OCI-LY1 (cell line): ENCODE data around the gene KCNC4.

ENCODE experiments used
- H2AFZ ChIP-seq: fragments of 200-600 bp; sonication (generic), shearing (Covaris generic); 2 replicates; pipeline ENCODE4 v1.6.0; 2014; ENCODE audit warnings: antibody characterized with exemption, mild to moderate bottlenecking, low read length
- H3F3A ChIP-seq: fragments of 200-600 bp; sonication (generic), shearing (Covaris generic); 2 replicates; pipeline ENCODE4 v1.6.0; 2014; ENCODE audit warnings: mild to moderate bottlenecking, antibody characterized with exemption, low read length, moderate library complexity; ENCODE audit not compliant: insufficient read depth
- H3K27ac ChIP-seq: fragments of 200-600 bp; sonication (generic); 2 replicates; pipeline ENCODE4 v1.5.1; 2014; ENCODE audit warnings: low read length, mixed run types, mild to moderate bottlenecking, low read depth; ENCODE audit not compliant: poor library complexity, severe bottlenecking
- H3K27me3 ChIP-seq: fragments of 200-600 bp; sonication (generic); 2 replicates; pipeline ENCODE4 v1.6.0; 2014; ENCODE audit warnings: antibody characterized with exemption, mild to moderate bottlenecking, low read length, moderate library complexity; ENCODE audit not compliant: insufficient read depth
- H3K36me3 ChIP-seq: fragments of 200-600 bp; sonication (generic); 2 replicates; pipeline ENCODE4 v1.6.1; 2014; ENCODE audit warnings: mild to moderate bottlenecking, antibody characterized with exemption, low read length, moderate library complexity, mixed read lengths; ENCODE audit not compliant: insufficient read depth
- H3K4me1 ChIP-seq: fragments of 200-600 bp; sonication (generic); 2 replicates; pipeline ENCODE4 v1.5.1; 2014; ENCODE audit warnings: mild to moderate bottlenecking, low read length, moderate library complexity; ENCODE audit not compliant: insufficient read depth, severe bottlenecking
- H3K4me2 ChIP-seq: fragments of 200-600 bp; sonication (generic), shearing (Covaris generic); 2 replicates; pipeline ENCODE4 v1.6.1; 2014; ENCODE audit warnings: low read length
- H3K4me3 ChIP-seq: fragments of 200-600 bp; sonication (generic); 2 replicates; pipeline ENCODE4 v1.5.1; 2014; ENCODE audit warnings: low read length, low read depth, mild to moderate bottlenecking, mixed read lengths; ENCODE audit not compliant: poor library complexity, severe bottlenecking
- H3K79me2 ChIP-seq: fragments of 200-600 bp; shearing (Covaris generic); 2 replicates; pipeline ENCODE4 v1.6.1; 2016; ENCODE audit warnings: mixed run types, low read length, mixed read lengths; ENCODE audit not compliant: insufficient read depth
- H3K9ac ChIP-seq: fragments of 200-600 bp; sonication (generic), shearing (Covaris generic); 2 replicates; pipeline ENCODE4 v1.6.1; 2014; ENCODE audit warnings: mild to moderate bottlenecking, low read length, mixed read lengths
- H3K9me2 ChIP-seq: fragments of 200-600 bp; sonication (generic), shearing (Covaris generic); 2 replicates; pipeline ENCODE4 v1.6.1; 2014; ENCODE audit warnings: low read depth, mild to moderate bottlenecking, low read length, mixed read lengths
- H3K9me3 ChIP-seq: fragments of 200-600 bp; shearing (Covaris generic); 2 replicates; pipeline ENCODE4 v1.6.1; 2014; ENCODE audit warnings: low read length, mixed read lengths
- H4K20me1 ChIP-seq: fragments of 200-600 bp; sonication (generic), shearing (Covaris generic); 2 replicates; pipeline ENCODE4 v1.6.0; 2016; ENCODE audit warnings: mild to moderate bottlenecking, low read length; ENCODE audit not compliant: insufficient read depth
- CTCF ChIP-seq: fragments of 200-600 bp; sonication (generic), shearing (Covaris generic); IDR thresholded peaks from 2 replicates; pipeline ENCODE4 v1.5.1; 2017; ENCODE audit warnings: mild to moderate bottlenecking, antibody characterized with exemption, low read length, moderate library complexity, mixed read lengths
- EZH2 ChIP-seq: fragments of 200-600 bp; sonication (generic), shearing (Covaris generic); IDR thresholded peaks from 2 replicates; pipeline ENCODE4 v1.8.0; 2017; ENCODE audit warnings: borderline replicate concordance, mixed run types, mild to moderate bottlenecking, antibody characterized with exemption, low read length, moderate library complexity, mixed read lengths

KCNC4 gene

GRCh38 chr1:110165761-110166231 lies 44.3 kb upstream of the KCNC4 start:
- Histone ChIP-seq H3K27me3 (0 out of 2 replicates have a peak, but pooled peaks cover 5% of the 10 kb centered on the region), H3K27ac (no peak overlapping the region), H3K79me2 (no peaks in the 10 kb centered on the region), H3K4me1 (no peaks in the 10 kb centered on the region), H2AFZ (no peak overlapping the region), H3K36me3 (no peaks in the 10 kb centered on the region), H4K20me1 (no peaks in the 10 kb centered on the region), H3K9me3 (no peaks in the 10 kb centered on the region), H3K9me2 (no peaks in the 10 kb centered on the region), H3F3A (no peaks in the 10 kb centered on the region), H3K4me3 (no peak overlapping the region), H3K4me2 (no peak overlapping the region), H3K9ac (no peak overlapping the region)
- TF ChIP-seq EZH2, result no peak

- H3K9me3 ChIP-seq, result no peaks in the 10 kb centered on the region
- TF ChIP-seq EZH2 (no peak), CTCF (no peak)
- no peaks in the 10 kb centered on the region for H4K20me1 ChIP-seq
- H3K9ac ChIP-seq, result no peak overlapping the region
- no peak overlapping the region for H3K4me3 ChIP-seq
- H3K4me1 ChIP-seq, result no peaks in the 10 kb centered on the region
- H3K79me2 ChIP-seq, result no peaks in the 10 kb centered on the region
- no peaks in the 10 kb centered on the region for H3K36me3 ChIP-seq
- no peak overlapping the region for H3K4me2 ChIP-seq
- 0 out of 2 replicates have a peak, but pooled peaks cover 5% of the 10 kb centered on the region for H3K27me3 ChIP-seq
- H2AFZ ChIP-seq, result no peak overlapping the region
- H3K27ac ChIP-seq, result no peak overlapping the region
- H3K9me2 ChIP-seq, result no peaks in the 10 kb centered on the region
- H3F3A ChIP-seq, result no peaks in the 10 kb centered on the region
Measured at GRCh38 chr1:110166861-110167260, 43.3 kb upstream of the KCNC4 start.

GRCh38 chr1:110170766-110171733 lies 39.1 kb upstream of the KCNC4 start:
- H3K4me1 ChIP-seq, result no peaks in the 10 kb centered on the region
- no peak overlapping the region for H3K4me3 ChIP-seq
- no peaks in the 10 kb centered on the region for H3K36me3 ChIP-seq
- H2AFZ ChIP-seq, result no peak overlapping the region
- H3K27ac ChIP-seq, result no peak overlapping the region
- H3K9ac ChIP-seq, result no peak overlapping the region
- no peak overlapping the region for H3K4me2 ChIP-seq
- H4K20me1 ChIP-seq, result no peaks in the 10 kb centered on the region
- no peaks in the 10 kb centered on the region for H3K79me2 ChIP-seq
- TF ChIP-seq EZH2, result no peak
- no peak for TF ChIP-seq CTCF
- H3F3A ChIP-seq, result no peaks in the 10 kb centered on the region
- H3K27me3 ChIP-seq, result no peaks in the 10 kb centered on the region
- no peaks in the 10 kb centered on the region for H3K9me2 ChIP-seq
- no peaks in the 10 kb centered on the region for H3K9me3 ChIP-seq
